Heart right ventricle (tissue), 16 donors: ENCODE results near the gene SLC35D1. TPM values are rescaled to one million over a fixed set of nuclear protein-coding genes. Genes with fewer than 3 reads are reported as not detected.
"Not testable (repeated sequence)": the region's sequence is repeated elsewhere in the genome, so short reads cannot be mapped to it uniquely, and the experiment has no call there.

ENCODE experiments used
- ATAC-seq, 8 donors: fragments of 200-7000 bp; cut with Tn5 transposase; one replicate each; pipeline ENCODE4 v1.9.1; 2020; ENCODE audit warnings: mild to moderate bottlenecking in 8 of 8, moderate library complexity in 8 of 8, moderate number of reproducible peaks in 1 of 8
- DNase-seq, 2 donors: peaks; one replicate each; pipeline ENCODE4 v3.0.0-alpha.2; 2020
- H3K27ac ChIP-seq, 10 donors: fragments of 200-600 bp; sonication (generic) in 2 of 10; one replicate each; pipeline versions ENCODE4 v1.5.0 to v1.8.0; 2020 to 2022; ENCODE audit warnings: mild to moderate bottlenecking in 3 of 10
- H3K27me3 ChIP-seq, 7 donors: fragments of 200-600 bp; one replicate each; pipeline ENCODE4 v1.8.0; 2021 to 2022; ENCODE audit warnings: mild to moderate bottlenecking in 2 of 7
- H3K36me3 ChIP-seq, 9 donors: fragments of 200-600 bp; sonication (generic) in 1 of 9; one replicate each; pipeline versions ENCODE4 v1.5.0 to v1.8.0; 2020 to 2022; ENCODE audit warnings: mild to moderate bottlenecking in 2 of 9
- H3K4me1 ChIP-seq, 9 donors: fragments of 200-600 bp; sonication (generic) in 1 of 9; one replicate each; pipeline versions ENCODE4 v1.5.0 to v1.8.0; 2020 to 2022; ENCODE audit warnings: mild to moderate bottlenecking in 4 of 9
- H3K4me3 ChIP-seq, 10 donors: fragments of 200-600 bp; sonication (generic) in 2 of 10; one replicate each; pipeline versions ENCODE4 v1.5.0 to v1.8.0; 2020 to 2022; ENCODE audit warnings: mild to moderate bottlenecking in 7 of 10, moderate library complexity in 2 of 10
- H3K9me3 ChIP-seq, 11 donors: fragments of 200-600 bp in 10 of 11; sonication (generic) in 2 of 11; one replicate each; pipeline versions ENCODE4 v1.5.0 to v1.8.0; 2013 to 2022; ENCODE audit warnings: mild to moderate bottlenecking in 2 of 11, control low read depth in 1 of 11, moderate library complexity in 1 of 11
- WGBS, 2 donors: extraction: QIAGEN DNeasy Blood & Tissue Kit; methylation state at CpG; one replicate each; pipeline ENCODE4 v1.1.7; 2013; ENCODE audit warnings: inconsistent platforms in 1 of 2; 5-methylcytosine and 5-hydroxymethylcytosine counted together
- intact Hi-C, 10 donors: fragments of 100-400 bp; cut with DNase I; formaldehyde crosslinking; loops; one replicate each; pipeline versions ENCODE4 v1.11.1 to v1.14.2; 2022
- polyA plus RNA-seq, 2 donors: library from polyadenylated mRNA; stranded (reverse); fragments of 200-250 nt; gene quantifications; one replicate each; pipeline ENCODE4 v1.2.3, GENCODE V29; 2013
- total RNA-seq, 10 donors: library from RNA; stranded (reverse); fragmentation: NEBNext Ultra II Directional in 3 of 10; extraction: Animal tissue kit (Norgen Biotek cat#: 25700) in 3 of 10; gene quantifications; one replicate each; pipeline versions ENCODE4 v1.2.1 to v1.2.4, GENCODE V29; 2021 to 2023
- TF ChIP-seq, protein P1 (sequence below), 9 donors: fragments of 200-600 bp; sonication (generic) in 2 of 9; IDR thresholded peaks; one replicate each; pipeline versions ENCODE4 v1.5.0 to v1.8.0; 2021 to 2022; ENCODE audit warnings: antibody characterized with exemption in 9 of 9, mild to moderate bottlenecking in 5 of 9, moderate library complexity in 1 of 9
- donor health status: Arrhythmogenic right ventricular cardiomyopathy.
- donor health status: ischemic (EF 13 %, LVEDD 7.1; RV severe dilation, severe dysfunction).
- donor health status: healthy with polysubstance abuse.
- donor health status: DM: no; HTN: yes; CAD: no.
- donor health status: DM: no; HTN: no; CAD: no.
- donor health status: ischemic (EF 25% LVEDD 6.9; RV normal size, moderate dysfunction).
- donor health status: ischemic (EF 25% LVEDD 5.7; RV mildly dilated, moderate dysfunction).
- donor health status: healthy.
- donor health status: DM: yes; HTN: yes; CAD: no.
- donor health status: Ischemic cardiomyopathy.
- donor health status: ischemic (EF 35%, LVEDD 5.7; RV mildly dilated, moderate dysfunction).
- donor health status: nonischemic (EF 11% LVEDD 7.7; RV severe dilation, severe dysfunction).
- donor health status: DM: yes; HTN: yes; CAD: no.
- donor health status: PGD.
- donor health status: ischemic (EF 29% LVEDD 5.4; RV normal size, mild dysfunction).
- donor health status: nonischemic (EF 23%, LVEDD 6.1; RV moderate dilation, normal function).

Gene SLC35D1
- total and polyA plus RNA-seq, 12 donors: 1.6 to 5.8 (median 4.7) TPM

DNA sequence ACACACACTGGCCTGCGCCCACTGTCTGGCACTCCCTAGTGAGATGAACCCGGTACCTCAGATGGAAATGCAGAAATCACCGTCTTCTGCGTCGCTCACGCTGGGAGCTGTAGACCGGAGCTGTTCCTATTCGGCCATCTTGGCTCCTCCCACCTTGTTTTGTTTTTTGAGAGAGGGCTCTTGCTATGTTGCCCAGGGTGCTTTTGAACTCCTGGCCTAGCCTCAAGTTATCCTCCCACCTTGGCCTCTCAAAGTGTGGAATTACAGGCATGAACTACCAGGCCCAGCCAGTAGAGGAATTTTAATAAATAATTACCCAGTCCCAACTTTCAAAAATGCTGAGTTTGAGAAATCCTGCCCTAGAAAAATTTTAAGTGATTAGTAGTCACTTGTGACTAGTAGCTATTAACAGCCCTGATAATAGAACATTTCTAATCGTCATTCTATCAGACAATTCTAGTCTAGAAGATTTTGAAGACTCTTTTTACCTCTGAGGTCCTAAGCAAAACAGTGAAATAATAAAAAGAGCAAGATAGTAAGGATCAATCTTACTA, 30.9 kb upstream of the SLC35D1 start:
- Histone ChIP-seq H3K4me3 (no peak overlapping the region), H3K27ac (no peak overlapping the region), H3K27me3 (no peaks in the 10 kb centered on the region), H3K9me3 (peaks cover 0 to 10% (median 0%) of the 10 kb centered on the region in 11 donors), H3K4me1 (no peaks in the 10 kb centered on the region), H3K36me3 (no peaks in the 10 kb centered on the region)
- DNase-seq: no peak
- TF ChIP-seq, protein P1, sequence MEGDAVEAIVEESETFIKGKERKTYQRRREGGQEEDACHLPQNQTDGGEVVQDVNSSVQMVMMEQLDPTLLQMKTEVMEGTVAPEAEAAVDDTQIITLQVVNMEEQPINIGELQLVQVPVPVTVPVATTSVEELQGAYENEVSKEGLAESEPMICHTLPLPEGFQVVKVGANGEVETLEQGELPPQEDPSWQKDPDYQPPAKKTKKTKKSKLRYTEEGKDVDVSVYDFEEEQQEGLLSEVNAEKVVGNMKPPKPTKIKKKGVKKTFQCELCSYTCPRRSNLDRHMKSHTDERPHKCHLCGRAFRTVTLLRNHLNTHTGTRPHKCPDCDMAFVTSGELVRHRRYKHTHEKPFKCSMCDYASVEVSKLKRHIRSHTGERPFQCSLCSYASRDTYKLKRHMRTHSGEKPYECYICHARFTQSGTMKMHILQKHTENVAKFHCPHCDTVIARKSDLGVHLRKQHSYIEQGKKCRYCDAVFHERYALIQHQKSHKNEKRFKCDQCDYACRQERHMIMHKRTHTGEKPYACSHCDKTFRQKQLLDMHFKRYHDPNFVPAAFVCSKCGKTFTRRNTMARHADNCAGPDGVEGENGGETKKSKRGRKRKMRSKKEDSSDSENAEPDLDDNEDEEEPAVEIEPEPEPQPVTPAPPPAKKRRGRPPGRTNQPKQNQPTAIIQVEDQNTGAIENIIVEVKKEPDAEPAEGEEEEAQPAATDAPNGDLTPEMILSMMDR (IDR thresholded peaks at IDR 0.05): no peak
- no peak for ATAC-seq
- intact Hi-C loops: no loop called here
- WGBS, 2 donors: 94% methylated on average over 6 to 7 of the region's 9 CpGs

DNA sequence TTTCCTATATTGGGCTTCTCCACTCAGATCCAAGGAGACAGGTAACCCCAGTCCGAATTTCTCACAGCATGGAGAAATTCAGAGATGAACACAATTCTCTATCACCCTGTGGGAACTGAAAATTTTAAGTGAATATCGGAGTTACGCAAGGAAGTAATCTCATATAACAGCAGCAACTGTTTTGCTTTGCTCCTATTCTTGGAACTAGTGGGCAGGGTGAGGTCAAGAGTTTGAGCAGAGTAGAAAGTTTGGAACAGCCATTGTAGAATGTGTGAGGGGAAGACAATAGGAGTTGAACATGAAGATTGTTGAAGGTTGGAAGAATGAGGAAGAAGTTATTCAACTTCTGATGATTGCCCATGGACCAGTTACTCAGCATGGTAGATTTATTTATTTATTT, 24.3 kb upstream of the SLC35D1 start:
- Histone ChIP-seq H3K4me3 (no peak overlapping the region), H3K27me3 (no peaks in the 10 kb centered on the region), H3K4me1 (no peaks in the 10 kb centered on the region), H3K9me3 (peaks cover 0 to 3% (median 0%) of the 10 kb centered on the region in 11 donors), H3K36me3 (no peaks in the 10 kb centered on the region), H3K27ac (no peak overlapping the region)
- intact Hi-C loops: loop anchor here in 1 of 10 donors (10.0 kb wide), 1 partner anchor 57 kb away; the partner anchor contains the start of gene C1orf141
- ATAC-seq: no peak
- TF ChIP-seq, protein P1 (IDR thresholded peaks at IDR 0.05): no peak
- 91 to 92% methylated on average over 3 of the region's 3 CpGs for WGBS, 2 donors
- DNase-seq: no peak

DNA sequence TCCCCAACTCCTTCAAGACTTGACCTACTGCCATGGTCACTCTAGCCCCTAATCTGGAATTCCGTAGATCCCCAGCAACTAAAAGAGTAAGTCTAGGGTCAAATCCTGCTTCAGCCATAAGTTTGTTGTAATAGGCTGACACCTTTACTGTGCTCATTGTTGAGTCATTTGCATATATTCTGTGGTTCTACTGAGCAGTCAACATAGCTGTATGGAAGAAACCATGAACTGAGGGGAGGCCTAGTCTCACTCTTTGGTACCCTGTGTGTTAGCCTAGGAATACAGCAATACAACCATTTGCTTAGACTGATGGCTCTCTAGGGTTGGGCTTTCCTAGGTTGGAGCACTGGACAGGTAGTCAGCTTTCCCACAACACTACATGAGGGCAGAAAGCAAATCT, 23.6 kb upstream of the SLC35D1 start:
- Histone ChIP-seq H3K27ac (no peak overlapping the region), H3K27me3 (no peaks in the 10 kb centered on the region), H3K4me3 (no peak overlapping the region), H3K4me1 (no peaks in the 10 kb centered on the region), H3K36me3 (no peaks in the 10 kb centered on the region), H3K9me3 (peaks cover 0 to 10% (median 3%) of the 10 kb centered on the region in 11 donors)
- ATAC-seq: no peak
- intact Hi-C loops: loop anchor here in 1 of 10 donors (10.0 kb wide), 1 partner anchor 57 kb away; the partner anchor contains the start of gene C1orf141
- no peak for DNase-seq
- WGBS, 2 donors: 93 to 94% methylated on average over 1 of the region's 1 CpG
- TF ChIP-seq, protein P1 (IDR thresholded peaks at IDR 0.05): no peak

DNA sequence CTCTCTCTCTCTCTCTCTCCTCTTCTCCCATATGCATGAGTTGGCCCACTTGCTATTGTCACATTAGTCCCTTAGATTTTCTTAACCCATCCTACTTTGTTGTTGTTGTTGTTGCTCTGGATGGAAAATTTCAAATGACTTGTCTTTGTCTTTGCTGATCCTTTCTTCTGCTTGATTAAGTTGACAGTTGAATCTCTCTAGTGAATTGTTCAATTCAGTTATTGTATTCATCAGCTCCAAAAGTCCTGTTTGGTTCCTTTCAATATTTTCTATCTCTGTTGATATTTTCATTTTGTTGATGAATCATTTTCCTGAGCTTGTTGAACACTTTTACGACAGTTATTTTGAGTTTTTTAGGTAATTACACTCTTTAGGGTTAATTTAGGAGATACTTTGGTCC, 18.8 kb upstream of the SLC35D1 start:
- no peaks in the 10 kb centered on the region for H3K4me1 ChIP-seq
- H3K36me3 ChIP-seq: no peaks in the 10 kb centered on the region
- no peak overlapping the region for H3K27ac ChIP-seq
- TF ChIP-seq, protein P1 (IDR thresholded peaks at IDR 0.05): no peak
- intact Hi-C loops: loop anchor here in 1 of 10 donors (10.0 kb wide), 1 partner anchor 62 kb away; the partner anchor contains the start of gene C1orf141
- peaks cover 0 to 21% (median 6%) of the 10 kb centered on the region in 11 donors for H3K9me3 ChIP-seq
- H3K27me3 ChIP-seq: peaks cover 0 to 5% (median 0%) of the 10 kb centered on the region in 7 donors
- no peak for DNase-seq
- no peak for ATAC-seq
- no peak overlapping the region for H3K4me3 ChIP-seq
- 86 to 91% methylated on average over 1 of the region's 1 CpG for WGBS, 2 donors

DNA sequence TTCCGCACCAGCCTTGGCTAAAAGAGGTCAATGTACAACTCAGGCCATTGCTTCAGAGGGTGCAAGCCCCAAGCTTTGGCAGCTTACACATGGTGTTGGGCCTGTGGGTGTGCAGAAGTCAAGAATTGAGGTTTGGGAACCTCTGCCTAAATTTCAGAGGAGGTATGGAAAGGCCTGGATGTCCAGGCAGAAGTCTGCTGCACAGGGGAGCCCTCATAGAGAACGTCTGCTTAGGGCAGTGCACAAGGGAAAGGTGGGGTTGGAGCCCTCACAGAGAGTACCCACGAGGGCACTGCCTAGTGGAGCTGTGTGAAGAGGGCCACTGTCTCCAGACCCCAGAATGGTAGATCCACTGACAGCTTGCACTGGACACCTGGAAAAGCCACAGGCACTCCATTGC, 13.7 kb upstream of the SLC35D1 start:
- DNase-seq, H3K27me3 ChIP-seq, H3K4me3 ChIP-seq, H3K36me3 ChIP-seq, H3K27ac ChIP-seq, H3K4me1 ChIP-seq, ATAC-seq, intact Hi-C loops: not testable (repeated sequence)
- peaks cover 0 to 19% (median 3%) of the 10 kb centered on the region in 11 donors for H3K9me3 ChIP-seq
- 58 to 61% methylated on average over 3 of the region's 3 CpGs for WGBS, 2 donors
